22Rv1 (cell line): ENCODE measurements around the gene BCKDHA.
"Not testable (repeated sequence)": the region's sequence is repeated elsewhere in the genome, so short reads cannot be mapped to it uniquely, and the experiment has no call there.

Source experiments
- H3K27ac ChIP-seq: fragments of 450-650 bp; 2 replicates; pipeline ENCODE4 v1.5.1; 2017
- ZFX ChIP-seq: fragments of 450-650 bp; IDR thresholded peaks from 2 replicates; pipeline ENCODE4 v1.6.1; 2017; ENCODE audit warnings: antibody characterized with exemption, borderline replicate concordance
- TF ChIP-seq, protein P1 (sequence below): fragments of 450-650 bp; IDR thresholded peaks from 2 replicates; pipeline ENCODE4 v1.5.1; 2017; ENCODE audit warnings: mild to moderate bottlenecking

Gene BCKDHA

DNA sequence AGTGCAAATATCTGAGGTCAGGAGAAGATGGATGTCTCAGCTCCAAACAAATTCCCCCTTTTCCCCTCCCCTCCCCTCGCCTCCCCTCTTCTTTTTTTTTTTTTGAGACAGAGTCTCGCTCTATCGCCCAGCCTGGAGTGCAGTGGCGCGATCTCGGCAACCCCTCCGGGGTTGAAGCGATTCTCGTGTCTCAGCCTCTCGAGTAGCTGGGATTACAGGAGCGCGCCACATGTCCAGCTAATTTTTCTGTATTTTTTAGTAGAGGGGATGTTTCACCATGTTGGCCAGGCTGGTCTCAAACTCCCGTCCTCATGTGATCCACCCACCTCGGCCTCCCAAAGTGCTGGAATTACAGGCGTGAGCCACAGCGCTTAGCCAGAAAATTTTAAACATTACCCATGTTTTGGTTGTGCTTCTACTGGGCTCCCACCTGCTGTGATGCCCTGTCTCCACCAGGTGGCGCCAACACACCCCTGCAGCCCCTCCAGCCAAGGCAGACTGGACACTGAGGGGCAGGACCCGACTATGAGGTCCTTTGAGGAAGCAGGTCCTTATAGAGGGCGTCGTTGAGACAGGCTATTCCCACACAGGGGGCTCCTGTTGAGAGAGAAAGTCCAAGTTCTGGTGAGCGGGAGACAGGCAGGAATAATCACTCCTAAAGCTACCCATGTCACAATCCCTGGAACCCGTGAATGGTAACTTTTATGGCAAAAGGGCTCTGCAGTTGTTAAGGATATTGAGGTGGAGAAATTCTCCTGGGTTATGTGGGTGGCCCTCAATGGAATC is 51.7 kb downstream of the BCKDHA start:
- TF ChIP-seq, protein P1, sequence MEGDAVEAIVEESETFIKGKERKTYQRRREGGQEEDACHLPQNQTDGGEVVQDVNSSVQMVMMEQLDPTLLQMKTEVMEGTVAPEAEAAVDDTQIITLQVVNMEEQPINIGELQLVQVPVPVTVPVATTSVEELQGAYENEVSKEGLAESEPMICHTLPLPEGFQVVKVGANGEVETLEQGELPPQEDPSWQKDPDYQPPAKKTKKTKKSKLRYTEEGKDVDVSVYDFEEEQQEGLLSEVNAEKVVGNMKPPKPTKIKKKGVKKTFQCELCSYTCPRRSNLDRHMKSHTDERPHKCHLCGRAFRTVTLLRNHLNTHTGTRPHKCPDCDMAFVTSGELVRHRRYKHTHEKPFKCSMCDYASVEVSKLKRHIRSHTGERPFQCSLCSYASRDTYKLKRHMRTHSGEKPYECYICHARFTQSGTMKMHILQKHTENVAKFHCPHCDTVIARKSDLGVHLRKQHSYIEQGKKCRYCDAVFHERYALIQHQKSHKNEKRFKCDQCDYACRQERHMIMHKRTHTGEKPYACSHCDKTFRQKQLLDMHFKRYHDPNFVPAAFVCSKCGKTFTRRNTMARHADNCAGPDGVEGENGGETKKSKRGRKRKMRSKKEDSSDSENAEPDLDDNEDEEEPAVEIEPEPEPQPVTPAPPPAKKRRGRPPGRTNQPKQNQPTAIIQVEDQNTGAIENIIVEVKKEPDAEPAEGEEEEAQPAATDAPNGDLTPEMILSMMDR: peak; percentile 98
- no peak for TF ChIP-seq ZFX
- no peak overlapping the region for H3K27ac ChIP-seq

GRCh38 chr19:41449865-41450178 is 52.2 kb downstream of the BCKDHA start:
- no peak overlapping the region for H3K27ac ChIP-seq
- TF ChIP-seq ZFX: no peak
- TF ChIP-seq, protein P1: no peak

- TF ChIP-seq, protein P1: no peak
- no peak for TF ChIP-seq ZFX
- H3K27ac ChIP-seq: no peak overlapping the region
These were observed 55.1 kb downstream of the BCKDHA start for GRCh38 chr19:41452584-41453275.

GRCh38 chr19:41455936-41456335 is 58.3 kb downstream of the BCKDHA start:
- TF ChIP-seq, protein P1: no peak
- TF ChIP-seq ZFX: no peak
- H3K27ac ChIP-seq: no peak overlapping the region

- H3K27ac ChIP-seq: no peak overlapping the region
- TF ChIP-seq ZFX: no peak
- TF ChIP-seq, protein P1: no peak
These were observed 58.8 kb downstream of the BCKDHA start for GRCh38 chr19:41456342-41456918.

GRCh38 chr19:41457241-41457640 is 59.6 kb downstream of the BCKDHA start:
- TF ChIP-seq, protein P1: no peak
- TF ChIP-seq ZFX: no peak
- no peak overlapping the region for H3K27ac ChIP-seq

DNA sequence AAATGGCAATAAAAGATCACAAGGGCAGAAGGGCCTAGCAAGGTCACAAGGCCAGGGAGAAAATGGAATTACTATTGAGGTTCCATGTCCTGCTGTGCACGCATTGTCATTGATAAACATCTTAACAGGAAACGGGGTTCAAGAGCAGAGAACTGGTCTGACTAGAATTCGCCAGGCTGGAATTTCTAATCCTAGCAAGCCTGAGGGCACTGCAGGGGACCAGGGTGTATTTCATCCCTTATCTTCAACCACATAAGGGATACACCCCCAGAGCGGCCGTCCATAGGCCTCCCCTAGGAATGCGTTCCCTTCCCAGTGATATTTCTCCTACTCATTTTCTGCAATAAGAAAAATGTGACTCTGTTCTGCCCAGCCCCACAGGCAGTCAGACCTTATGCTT is 64.9 kb downstream of the BCKDHA start:
- H3K27ac ChIP-seq: no peak overlapping the region

DNA sequence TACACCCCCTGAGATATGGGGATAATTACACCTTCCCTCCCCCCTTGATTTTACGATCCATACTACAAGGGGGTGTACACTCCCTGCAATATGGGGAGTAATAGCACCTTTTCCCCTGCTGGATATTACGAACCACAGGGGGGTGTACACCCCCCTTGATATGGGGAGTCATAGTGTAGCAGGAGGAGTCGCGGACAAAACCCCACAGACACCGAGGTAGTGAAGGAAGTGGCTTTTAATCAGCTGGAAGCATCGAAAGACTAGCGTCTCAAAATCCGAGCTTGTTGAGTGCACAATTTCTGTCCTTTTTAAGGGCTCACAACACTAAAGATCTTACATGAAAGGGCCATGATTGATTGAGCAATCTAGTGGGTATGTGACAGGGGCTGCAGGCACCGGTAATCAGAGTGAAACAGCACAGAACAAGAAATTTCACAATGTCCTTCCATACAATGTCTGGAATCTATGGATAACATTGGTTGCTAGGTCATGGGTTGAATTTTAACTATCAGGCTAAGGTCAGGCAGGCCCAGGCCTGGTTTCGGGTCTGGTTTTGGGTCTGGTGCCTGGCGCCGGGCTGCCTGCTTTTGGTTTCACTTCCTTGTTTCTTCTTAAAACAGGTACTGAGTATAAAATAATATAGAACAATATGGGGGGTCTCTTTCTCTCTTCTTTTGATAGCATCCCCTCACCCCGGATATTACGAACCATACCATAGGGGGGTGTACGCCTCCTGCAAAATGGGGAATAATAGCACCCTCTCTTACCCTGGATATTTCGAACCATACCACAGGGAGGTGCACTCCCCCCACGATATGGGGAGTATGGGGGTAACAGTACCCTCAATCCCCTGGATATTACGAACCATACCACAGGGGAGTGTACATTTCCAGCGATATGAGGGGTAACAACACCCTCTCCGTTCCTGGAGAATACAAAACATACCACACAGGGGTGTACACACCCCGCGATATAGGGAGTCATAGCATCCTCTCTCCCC is 65.9 kb downstream of the BCKDHA start:
- not testable (repeated sequence) for H3K27ac ChIP-seq

More for the DNA sequence above, 64.9 kb downstream of the BCKDHA start:
- no peak for TF ChIP-seq ZFX
- TF ChIP-seq, protein P1: no peak
